Measurements from ENCODE around the gene CES3. TPM values are rescaled to one million over a fixed set of nuclear protein-coding genes. Genes with fewer than 3 reads are reported as not detected.
A peak's percentile ranks its signal among the peaks of the same experiment; 100 is the strongest.

CES3 gene
- total RNA-seq, 2 donors from 2014 or later: 0.16 to 0.89 TPM

DNA sequence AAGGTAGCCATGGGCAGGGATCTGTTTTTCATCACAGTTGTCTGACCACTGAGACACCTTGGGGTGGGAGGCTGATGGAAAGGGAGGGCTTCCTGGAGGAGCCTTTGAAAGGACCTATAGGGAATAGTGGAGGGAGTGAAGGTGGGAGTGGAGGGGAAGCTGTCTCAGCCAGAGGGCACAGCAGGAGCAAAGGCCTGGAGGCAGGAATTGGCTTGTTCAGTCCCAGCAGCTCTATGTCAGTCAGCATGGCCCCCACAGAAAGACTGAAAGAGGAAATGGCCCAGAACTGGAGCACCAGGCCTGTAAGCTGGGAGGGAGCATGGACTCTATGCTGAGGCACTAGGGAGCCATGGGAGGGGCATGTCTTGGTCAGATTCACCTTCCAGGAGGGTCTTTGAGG, 55.1 kb downstream of the CES3 start:
- no peaks in the 10 kb centered on the region for H3K9me3 ChIP-seq

DNA sequence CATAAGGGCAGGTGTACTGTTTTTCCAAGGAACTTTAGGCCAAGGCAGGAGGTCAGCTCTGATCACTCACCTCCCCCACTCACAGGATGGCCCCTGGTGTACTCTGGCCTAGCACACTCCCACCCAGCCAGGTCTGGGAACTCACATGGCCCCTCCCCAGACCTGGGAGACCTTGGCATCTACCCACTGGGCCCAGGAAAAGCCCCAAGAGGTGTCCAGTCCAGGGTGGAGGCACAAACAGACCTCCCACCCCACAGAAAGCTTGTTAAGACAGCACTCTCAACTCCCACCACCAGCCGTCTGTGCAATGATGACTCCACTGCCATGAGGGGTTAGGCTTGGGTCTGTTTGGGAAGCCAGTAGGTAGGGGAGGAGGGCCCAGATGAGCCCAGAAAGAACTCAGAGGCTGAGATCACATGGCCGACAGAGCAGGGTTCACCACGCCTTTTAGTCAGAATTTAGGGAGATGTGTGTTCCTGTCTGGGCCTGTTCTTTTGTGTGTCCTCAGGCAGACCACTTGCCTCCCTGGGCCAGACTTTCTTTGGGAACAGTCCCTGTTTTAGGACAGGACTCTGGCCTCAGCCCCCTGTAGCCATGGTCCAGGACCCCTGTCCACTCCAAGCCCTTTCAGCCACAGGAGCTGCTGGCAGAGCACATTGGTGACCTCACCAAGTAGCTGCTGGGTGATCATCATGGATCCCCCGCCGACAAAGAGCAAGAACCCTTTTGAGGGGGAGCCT, 55.8 kb downstream of the CES3 start:
- no peak for DNase-seq (ENCODE audit: low spot score)

More for the DNA sequence above, 55.1 kb downstream of the CES3 start:
- TF ChIP-seq, protein P1, sequence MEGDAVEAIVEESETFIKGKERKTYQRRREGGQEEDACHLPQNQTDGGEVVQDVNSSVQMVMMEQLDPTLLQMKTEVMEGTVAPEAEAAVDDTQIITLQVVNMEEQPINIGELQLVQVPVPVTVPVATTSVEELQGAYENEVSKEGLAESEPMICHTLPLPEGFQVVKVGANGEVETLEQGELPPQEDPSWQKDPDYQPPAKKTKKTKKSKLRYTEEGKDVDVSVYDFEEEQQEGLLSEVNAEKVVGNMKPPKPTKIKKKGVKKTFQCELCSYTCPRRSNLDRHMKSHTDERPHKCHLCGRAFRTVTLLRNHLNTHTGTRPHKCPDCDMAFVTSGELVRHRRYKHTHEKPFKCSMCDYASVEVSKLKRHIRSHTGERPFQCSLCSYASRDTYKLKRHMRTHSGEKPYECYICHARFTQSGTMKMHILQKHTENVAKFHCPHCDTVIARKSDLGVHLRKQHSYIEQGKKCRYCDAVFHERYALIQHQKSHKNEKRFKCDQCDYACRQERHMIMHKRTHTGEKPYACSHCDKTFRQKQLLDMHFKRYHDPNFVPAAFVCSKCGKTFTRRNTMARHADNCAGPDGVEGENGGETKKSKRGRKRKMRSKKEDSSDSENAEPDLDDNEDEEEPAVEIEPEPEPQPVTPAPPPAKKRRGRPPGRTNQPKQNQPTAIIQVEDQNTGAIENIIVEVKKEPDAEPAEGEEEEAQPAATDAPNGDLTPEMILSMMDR (IDR thresholded peaks at IDR 0.05): no peak
- Histone ChIP-seq H3K4me1 (peaks cover 0 to 19% of the 10 kb centered on the region in 2 donors), H3K4me3 (no peak overlapping the region), H3K27ac (no peak overlapping the region), H3K27me3 (no peaks in the 10 kb centered on the region), H3K36me3 (no peaks in the 10 kb centered on the region)
- no peak for DNase-seq (ENCODE audit: low spot score)

DNA sequence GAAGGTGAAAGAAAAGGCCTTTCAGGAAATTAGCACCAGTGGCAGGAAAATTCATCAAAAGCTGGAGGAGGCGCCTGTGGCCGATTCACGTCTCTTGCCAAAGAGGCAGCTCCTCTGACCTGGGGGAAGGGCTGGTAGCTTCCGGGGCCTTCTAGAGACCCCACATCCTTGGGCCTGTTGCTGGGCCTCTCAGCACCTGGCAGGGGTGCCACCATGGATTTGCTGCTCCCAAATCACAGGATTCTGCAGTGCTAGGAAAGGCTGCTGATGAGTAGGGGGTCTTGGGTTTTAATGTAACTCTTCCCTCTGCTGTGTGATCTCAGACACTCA, 56.3 kb downstream of the CES3 start:
- H3K36me3 ChIP-seq: no peaks in the 10 kb centered on the region
- no peak for DNase-seq (ENCODE audit: low spot score)
- H3K4me3 ChIP-seq: no peak overlapping the region
- H3K27me3 ChIP-seq: no peaks in the 10 kb centered on the region
- no peak overlapping the region for H3K27ac ChIP-seq
- TF ChIP-seq, protein P1 (IDR thresholded peaks at IDR 0.05): no peak
- H3K9me3 ChIP-seq: no peaks in the 10 kb centered on the region
- peaks cover 0 to 19% of the 10 kb centered on the region in 2 donors for H3K4me1 ChIP-seq

More for the DNA sequence above, 55.8 kb downstream of the CES3 start:
- no peaks in the 10 kb centered on the region for H3K36me3 ChIP-seq
- H3K27ac ChIP-seq: no peak overlapping the region
- peaks cover 0 to 19% of the 10 kb centered on the region in 2 donors for H3K4me1 ChIP-seq
- no peaks in the 10 kb centered on the region for H3K9me3 ChIP-seq
- H3K27me3 ChIP-seq: no peaks in the 10 kb centered on the region
- TF ChIP-seq, protein P1 (IDR thresholded peaks at IDR 0.05): no peak
- no peak overlapping the region for H3K4me3 ChIP-seq

DNA sequence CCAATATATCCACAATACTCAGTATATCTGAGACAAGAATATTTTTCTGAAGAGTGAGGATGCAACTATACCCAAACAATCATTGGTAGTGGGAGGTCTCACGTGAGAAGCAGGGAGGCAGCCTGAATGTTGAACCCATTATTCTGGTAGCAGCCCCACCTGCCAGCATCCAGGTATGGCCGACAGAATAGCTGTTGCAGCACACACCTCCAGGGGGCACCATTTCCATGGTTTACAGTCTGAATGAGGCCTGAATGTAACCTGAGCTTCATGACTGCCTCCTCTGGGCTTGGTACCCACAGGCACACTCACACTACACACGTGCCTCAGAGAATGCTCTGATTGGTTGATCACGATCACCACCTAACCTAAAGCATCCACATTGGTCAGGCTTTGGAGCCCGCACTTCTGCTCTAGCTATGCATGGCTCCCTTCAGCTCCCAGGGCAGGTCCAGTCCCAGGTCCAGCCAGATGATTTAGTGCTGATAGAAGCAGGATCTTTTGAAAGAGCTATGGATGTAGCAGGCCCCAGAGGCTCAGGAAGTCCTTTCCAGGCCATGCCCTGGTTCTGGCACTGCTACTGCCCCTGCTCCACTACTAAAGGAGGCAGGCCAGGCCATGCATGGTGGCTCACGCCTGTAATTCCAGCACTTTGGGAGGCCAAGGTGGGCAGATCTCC, 56.9 kb downstream of the CES3 start:
- no peak overlapping the region for H3K27ac ChIP-seq
- TF ChIP-seq, protein P1 (IDR thresholded peaks at IDR 0.05): peak in 1 of 2 donors; percentile 61
- no peak overlapping the region for H3K4me3 ChIP-seq
- DNase-seq (ENCODE audit: low spot score): no peak
- H3K4me1 ChIP-seq: peaks cover 0 to 17% of the 10 kb centered on the region in 2 donors
- no peaks in the 10 kb centered on the region for H3K36me3 ChIP-seq
- no peaks in the 10 kb centered on the region for H3K9me3 ChIP-seq
- no peaks in the 10 kb centered on the region for H3K27me3 ChIP-seq

DNA sequence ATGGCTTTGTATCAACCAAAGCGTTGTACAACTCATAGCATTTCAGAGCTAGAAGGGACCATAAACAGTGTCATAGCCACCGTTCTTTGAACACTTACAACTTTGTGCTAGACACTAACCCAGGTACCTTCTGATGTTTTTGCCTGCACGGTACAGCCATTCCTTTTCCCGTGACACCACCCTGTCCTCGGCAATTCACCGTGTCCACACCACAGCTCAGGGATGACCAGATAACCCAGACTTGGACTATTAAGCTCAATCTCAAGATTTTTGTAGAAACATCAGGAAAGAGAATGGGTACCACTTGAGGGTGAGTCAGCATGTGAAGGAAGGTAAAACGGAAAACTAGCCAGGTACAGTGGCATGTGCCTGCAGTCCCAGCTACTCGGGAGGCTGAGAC, 58.1 kb downstream of the CES3 start:
- Histone ChIP-seq H3K27ac (no peak overlapping the region), H3K27me3 (no peaks in the 10 kb centered on the region), H3K4me1 (peaks cover 0 to 7% of the 10 kb centered on the region in 2 donors), H3K36me3 (no peaks in the 10 kb centered on the region), H3K4me3 (no peak overlapping the region), H3K9me3 (no peaks in the 10 kb centered on the region)
- TF ChIP-seq, protein P1 (IDR thresholded peaks at IDR 0.05): no peak
- DNase-seq (ENCODE audit: low spot score): no peak
